HG03571 (cell line): ENCODE data around the gene MAPK14.
"Not testable (repeated sequence)": the region's sequence is repeated elsewhere in the genome, so short reads cannot be mapped to it uniquely, and the experiment has no call there.

Source experiments
- ATAC-seq: cut with Tn5 transposase; IDR thresholded peaks from one replicate; pipeline ENCODE4 v1.9.1; 2021; ENCODE audit not compliant: unreplicated experiment

Gene MAPK14

DNA sequence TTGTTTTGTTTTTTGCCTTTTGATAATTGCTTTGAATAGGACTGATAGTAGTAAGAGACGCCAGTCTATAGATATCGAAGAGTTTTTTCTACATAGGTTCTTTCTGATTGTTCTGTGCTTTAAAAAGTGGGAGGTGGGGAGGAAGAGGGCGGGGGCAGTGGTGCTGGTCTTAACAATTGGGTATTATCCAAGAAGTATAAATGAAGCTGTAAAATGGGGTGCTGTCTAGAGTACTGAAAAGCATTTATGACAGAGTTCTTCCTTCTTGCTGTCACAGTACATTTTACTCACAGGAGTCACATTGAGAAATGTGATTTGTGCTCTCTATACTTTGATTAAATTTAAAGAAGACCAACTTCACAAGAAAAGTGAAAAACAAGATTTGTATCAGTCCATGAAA is 41.0 kb downstream of the MAPK14 start:
- no peak for ATAC-seq

DNA sequence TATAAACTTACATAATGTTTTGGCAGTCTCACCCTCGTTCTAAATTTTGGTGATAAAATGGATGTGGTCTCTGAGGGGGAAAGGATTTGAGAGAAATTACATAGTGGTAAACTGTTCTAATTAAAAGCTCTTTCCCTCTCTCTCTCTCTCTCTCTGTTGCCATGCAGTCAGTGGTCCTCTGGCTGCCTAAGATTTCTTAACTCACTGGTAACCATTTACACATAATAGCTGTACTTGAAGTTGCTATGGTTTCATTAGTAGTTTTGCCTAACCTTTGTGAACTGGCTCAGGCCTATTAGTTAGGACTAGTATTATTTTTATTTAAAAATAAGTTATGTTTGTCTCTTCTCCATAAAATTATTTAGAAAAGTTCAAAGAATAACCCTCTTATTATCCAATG is 42.0 kb downstream of the MAPK14 start:
- no peak for ATAC-seq

DNA sequence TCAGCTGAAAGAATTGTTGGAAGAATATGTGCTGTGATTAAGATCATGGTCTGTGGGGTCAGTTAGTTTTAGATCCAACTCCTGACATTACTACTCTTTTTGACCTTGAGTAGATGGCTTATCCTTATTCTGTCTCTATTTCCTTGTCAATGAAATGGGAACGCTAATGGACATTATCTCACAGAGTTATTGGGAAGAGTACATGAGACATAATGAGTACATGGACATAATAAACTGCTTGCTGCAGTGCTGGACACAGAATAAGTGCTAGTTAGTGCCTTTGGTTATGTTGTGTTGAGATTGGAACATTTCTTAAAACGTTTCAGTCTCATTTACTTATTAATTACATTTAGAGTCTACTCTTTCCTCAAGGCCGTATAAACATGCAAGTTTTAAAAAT is 42.6 kb downstream of the MAPK14 start:
- ATAC-seq, result no peak

DNA sequence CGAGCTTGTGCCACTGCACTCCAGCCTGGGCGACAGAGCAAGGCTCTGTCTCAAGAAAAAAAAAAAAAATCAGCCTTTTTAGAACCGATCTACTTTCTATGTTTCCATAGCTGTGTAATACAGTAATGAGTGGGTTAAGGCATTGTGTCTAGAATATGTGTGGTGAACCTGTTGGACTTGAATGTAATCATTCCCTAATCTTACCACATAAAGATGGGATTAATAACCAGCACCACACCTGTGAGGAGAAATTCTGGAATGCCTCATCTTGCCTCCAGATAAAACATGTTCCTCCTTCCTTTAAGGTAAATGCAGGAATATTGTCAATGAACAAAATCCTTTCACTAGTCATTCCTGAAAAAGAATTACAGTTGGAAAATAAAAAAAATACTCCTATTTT is 43.7 kb downstream of the MAPK14 start:
- no peak for ATAC-seq

DNA sequence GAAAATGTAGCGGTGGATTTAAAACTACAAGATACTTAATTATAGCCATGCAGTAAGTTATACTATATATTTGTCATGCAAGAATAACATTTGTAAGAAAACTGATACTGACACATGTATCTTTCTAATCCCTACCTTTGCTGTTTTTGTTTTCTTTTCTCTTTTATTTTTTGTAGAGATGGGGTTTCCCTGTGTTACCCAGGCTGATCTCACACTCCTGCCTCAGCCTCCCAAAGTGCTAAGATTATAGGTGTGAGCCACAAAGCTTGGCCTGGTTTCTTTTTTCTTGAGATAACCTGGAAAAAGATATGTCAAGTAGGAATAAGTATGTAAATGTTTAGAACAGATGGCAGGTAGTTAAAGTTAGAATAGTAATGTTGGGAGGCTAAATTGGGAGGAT is 44.1 kb downstream of the MAPK14 start:
- ATAC-seq, result no peak

DNA sequence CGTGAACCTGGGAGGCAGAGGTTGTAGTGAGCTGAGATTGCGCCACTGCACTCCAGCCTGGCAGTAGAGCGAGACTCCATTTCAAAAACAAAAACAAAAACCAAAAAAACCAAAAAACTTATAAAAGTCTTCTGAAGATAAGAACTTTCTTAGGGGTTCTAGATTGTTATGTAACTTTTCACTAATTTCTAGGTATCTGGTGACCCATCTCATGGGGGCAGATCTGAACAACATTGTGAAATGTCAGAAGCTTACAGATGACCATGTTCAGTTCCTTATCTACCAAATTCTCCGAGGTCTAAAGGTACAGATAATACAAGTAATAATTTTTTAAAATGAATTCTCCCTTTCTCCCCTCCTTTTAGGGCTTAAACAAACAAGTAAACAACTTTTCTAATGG is 45.1 kb downstream of the MAPK14 start:
- no peak for ATAC-seq

DNA sequence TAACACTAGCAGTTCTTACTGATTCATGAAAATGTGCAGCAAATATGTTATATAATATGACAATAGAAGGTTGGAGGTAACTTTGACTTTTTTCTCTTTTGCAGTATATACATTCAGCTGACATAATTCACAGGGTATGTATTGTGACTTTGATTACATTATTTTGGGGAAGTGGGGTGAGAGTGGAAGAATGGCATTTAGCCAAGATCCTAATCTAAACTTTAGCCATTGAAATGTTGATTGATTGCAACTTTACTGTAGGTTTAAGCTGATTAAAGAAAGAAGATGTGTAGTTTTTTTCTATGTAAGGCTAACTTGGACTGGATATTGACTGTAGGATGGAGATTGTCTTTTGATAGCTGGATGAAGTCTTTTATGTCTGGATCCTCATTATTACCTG is 46.0 kb downstream of the MAPK14 start:
- ATAC-seq, result no peak

DNA sequence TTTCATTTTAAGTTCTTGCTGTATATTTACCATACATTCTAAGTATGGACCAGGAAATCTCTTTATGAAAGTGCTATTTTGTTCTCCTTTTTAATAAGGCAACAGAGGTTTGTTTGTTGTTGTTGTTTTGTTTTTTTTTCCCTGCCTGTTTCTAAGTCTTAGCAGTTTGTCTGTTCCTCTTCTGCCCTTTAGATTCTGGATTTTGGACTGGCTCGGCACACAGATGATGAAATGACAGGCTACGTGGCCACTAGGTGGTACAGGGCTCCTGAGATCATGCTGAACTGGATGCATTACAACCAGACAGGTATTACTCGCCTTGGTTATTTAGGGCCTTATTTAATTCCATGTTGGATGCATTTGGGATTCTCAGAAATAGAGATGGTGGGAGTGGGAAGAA is 48.0 kb downstream of the MAPK14 start:
- ATAC-seq, result no peak

DNA sequence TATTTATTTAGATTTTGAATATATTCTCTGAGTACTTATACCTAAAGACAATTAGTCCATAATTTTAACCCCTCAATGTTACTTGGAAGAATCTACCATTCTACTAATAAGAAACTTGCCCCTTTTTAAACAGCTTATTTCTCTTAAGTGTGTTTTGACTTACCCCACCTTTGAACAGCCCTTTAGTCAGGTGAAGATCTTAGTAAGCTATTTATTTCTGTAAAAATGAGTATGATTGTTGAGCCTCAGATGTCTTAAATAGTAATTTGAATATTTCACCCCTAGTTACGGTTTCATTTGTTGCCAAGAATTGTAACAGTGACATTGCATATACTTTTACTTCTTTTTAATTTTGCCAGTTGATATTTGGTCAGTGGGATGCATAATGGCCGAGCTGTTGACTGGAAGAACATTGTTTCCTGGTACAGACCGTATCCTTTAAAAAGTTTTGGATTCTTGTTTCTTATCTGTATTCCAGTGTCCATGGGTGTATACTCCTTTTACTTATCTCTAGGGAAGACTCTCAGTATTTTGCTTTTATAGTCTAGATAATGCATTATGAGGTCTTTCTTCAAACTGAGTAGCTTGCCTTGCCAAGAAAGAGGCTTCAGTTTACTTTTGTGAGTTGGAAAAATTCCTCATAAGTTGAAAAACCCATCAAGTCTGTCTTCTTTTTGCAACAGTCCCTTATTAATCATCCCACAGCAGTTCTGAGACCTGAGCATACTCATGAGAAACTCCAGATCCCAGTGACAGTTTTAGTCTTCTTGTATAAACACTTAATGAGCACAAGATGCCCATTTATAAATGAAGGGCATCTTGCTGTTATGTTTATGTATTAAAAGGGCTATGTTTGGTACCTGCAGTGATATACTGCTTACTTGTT is 48.8 kb downstream of the MAPK14 start:
- no peak for ATAC-seq

DNA sequence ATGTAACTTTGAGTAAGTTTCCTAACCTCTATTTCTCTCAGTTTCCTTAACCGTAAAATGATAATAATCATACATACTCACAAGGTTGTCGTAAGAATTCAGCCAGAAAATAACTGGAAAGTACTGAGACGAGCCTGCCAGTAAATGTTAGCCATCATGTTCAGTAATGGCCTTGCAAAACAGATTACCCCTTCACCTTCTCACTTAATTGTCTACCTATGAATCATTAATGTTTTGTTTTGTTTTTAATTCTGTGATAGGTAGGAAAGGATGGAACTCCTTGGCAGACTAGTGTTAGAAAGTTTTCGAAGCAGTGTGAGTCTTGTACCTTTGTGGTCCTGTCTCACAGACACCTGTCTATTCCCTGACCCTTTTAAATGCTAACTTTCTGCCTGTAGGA is 50.6 kb downstream of the MAPK14 start:
- ATAC-seq, result no peak

DNA sequence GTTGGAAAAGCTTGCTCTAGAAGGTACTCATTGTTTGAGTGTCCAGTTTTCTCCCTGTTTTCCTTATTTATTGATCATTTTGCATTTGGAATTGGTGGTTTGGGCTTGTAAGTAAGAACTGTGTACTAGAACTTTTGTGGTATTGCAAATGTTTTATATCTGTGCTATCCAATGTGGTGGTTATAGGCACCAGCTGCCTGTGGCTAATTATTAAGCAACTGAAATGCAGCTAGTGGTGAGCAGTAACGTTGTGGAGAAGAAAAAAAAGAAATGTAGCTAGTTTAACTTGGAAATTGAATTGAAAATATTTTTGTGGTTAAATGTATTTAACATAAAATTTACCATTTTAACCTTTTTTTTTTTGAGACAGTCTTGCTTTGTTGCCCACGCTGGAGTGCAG is 52.0 kb downstream of the MAPK14 start:
- no peak for ATAC-seq

DNA sequence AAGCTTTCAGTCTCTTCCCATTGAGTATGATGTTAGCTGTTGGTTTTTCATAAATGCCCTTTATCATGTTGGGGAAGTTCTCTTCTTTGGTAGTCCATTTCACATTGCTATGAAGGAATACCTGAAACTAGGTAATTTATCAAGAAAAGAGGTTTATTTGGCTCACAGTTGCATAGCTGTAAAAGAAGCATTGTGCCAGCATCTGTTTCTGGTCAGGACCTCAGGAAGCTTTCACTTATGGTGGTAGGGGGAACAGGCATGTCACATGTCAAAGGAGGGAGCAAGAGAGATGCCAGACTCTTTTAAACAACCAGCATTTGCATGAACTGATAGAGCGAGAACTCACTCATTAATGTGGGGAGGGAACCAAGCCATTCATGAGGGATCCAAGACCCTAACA is 54.7 kb downstream of the MAPK14 start:
- no peak for ATAC-seq

DNA sequence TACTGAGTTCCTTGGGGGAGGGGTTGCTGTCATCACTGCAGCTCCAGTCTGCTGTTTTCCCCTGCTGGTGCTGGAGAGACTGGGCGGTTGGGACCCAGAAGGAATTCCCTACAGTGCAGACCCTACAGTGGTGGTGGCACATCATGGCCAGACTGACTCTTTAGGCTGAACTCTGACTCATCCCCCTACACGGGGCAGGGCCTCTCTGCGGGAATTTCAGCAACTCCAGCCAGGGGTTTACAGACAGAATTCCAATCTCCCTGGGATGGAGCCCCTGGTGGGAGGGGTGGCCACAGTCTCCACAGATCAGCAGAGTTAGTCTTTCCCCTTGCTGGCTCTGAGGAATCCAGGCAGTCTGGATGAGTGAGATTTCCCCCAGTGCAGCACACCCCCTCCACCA is 55.8 kb downstream of the MAPK14 start:
- no peak for ATAC-seq

DNA sequence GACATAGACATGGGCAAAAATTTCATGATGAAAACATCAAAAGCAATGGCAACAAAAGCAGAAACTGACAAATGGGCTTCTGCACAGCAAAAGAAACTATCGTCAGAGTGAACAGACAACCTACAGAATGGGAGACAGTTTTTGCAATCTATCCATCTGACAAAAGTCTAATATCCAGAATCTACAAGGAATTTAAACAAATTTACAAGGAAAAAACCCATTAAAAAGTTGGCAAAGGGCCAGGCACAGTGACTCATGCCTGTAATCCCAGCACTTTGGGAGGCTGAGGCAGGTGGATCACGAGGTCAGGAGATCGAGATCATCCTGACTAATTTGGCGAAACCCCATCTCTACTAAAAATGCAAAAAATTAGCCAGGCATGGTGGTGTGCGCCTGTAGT is 60.6 kb downstream of the MAPK14 start:
- not testable (repeated sequence) for ATAC-seq

DNA sequence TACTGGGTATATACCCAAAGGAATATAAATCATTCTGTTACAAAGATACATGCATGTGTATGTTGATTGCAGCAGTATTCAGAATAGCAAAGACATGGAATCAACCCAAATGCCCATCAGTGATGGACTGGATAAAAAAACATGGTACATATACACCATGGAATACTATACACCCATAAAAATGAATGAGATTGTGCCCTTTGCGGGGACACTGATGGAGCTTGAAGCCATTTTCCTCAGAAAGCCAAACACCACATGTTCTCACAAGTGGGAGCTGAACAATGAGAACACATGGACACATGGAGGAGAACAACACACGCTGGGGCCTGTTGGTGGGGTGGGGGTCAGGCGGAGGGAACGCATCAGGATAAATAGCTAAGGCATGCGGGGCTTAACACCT is 61.4 kb downstream of the MAPK14 start:
- no peak for ATAC-seq

DNA sequence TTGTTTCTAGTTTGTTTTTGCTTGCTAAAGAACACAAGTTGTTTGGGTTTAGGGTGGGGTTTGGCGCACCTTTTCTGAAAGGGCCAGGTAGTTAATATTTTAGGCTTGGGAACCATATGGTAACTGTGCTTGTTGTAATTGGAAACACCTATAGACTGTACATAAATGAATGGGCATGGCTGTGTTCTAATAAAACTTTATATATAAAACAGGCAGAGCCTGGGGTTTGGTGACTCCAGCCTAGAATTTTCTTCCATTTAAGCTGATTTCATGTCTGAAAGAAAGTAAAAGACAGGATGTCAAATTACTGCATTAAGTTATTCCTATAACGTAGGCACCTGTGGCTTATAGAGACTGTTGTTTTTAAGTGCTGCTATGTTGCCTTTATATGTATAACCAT is 66.6 kb downstream of the MAPK14 start:
- ATAC-seq, result no peak

DNA sequence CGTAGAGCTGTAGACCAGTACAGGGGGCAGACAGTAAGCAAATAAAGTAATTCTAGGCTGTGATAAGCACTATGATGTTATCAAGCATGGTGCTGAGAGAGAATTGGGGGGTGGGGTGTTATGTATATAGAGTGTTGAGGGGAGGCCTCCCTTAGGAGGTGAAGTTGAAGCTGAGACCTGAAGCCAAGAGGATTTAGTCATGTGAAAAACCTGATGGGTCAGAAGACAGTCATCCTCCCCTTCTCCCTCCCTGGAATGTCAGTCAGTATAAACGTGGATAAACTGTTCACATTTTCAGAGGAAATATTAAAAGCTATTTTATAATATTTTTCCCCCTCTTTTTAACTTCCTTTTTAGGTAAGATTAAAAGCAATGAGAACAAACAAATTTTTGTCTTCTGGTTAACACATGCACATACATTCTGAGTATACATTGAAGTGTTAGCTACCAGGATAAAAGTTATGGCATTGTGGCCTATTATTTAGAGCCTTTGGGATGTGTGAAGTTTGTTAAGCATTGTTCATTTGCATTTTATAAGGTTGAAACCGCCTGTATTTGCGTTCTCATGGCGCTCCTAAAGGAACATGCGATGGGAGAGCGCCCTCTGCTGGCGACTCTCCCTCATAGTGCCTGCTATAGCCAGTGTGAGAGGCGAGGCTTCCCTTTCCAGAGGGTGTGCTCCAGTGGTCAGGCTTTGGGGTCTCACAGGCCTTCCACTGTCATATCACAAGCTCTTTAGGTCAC is 67.3 kb downstream of the MAPK14 start:
- ATAC-seq, result peak; percentile 68

DNA sequence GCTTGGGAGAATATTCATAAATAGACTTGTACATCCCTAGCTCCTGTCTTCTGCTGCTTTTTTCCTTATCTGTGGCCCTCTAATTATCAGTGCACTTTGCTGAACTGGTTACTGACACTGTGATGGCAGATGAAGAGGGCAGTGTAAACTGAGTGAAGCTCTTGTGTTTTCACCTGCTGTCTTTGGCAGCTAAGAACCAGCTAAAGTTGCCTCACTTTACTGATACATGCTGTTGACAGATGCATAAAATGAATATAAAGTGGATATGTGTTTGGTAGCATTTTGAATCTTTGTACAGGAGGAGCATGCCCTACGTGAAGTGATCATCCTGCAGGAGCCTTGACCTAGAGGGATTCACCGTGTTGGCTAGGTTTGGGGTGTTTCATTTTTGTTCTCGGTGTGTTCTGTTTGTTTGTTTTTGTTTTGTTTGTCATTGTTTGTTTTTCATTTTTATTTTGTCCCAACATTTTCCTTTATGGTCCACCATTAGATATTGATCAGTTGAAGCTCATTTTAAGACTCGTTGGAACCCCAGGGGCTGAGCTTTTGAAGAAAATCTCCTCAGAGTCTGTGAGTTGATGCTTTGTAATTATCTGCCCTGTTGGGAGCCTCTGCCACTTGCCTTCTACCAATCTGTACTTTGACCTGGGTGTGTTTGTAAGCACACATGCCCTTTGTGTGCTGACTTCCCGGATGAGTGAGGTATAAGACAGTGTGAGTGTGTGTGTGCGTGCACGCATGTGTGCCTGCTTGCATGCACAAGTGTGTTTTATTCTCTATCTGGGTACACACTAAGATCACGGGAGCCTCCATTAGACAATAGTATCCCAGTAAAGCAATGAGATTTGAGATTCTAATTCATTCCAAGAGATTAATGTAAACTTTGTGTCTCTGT is 68.1 kb downstream of the MAPK14 start:
- no peak for ATAC-seq

DNA sequence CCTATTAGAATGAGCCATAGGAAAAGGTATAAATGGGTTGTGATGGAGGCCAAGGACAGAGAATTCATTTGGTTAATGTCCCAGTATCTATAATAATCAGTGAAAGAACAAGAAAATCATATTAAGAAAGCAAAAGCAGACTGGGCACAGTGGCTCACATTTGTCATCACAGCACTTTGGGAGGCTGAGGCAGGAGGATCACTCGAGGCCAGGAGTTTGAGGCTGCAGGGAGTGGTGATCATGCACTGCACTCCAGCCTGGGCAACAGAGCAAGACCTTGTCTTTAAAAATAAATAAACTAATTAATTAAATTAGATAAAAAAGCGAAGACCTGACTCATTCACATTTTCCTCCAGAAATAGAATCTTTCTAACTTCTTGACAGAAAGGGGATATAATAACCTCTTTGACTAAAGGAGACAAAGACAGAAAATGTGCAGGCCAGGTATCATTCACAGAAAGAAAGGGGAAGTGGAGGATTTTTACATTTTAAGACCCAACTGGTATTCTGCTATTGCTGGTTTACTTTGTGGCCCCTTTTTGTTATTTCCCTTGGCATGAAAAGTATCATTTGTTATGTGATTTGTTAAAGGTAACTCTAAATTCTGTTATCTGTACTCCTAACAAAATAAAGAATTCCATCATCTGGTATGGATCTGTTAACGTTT is 70.8 kb downstream of the MAPK14 start:
- ATAC-seq, result no peak

DNA sequence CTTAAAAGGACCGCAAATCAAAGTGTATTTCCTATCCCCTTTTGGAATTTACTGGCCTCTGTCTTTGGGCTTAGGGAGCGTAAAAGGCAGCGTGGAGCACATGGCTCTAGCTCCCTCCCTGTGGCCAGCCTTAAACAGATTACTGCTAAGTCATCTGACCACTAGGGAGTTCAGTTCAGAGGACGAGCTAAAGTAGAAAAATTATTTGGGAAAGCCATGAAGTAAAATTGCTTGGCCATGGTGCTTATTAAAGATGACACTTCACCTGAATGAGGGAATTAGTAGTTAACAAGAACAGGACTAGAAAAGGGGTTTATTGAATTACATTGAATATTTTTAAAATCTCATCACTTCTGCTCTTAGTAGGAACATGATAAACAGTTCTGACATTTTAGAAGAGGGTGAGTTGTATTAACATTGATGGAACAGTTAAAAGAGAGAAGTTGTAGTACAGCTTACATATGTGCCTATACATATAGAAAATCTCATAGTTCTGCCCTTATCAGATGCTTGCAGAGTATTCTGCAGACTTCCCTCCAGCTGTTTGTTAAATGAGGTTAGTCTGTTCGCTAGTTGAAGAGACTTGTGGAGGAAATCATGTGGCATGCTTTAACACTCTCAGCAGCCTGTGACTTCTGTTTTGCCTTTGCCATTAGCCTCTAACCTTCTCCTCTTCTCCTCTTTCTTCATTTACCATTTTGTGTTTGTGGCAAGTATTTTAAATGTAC is 71.5 kb downstream of the MAPK14 start:
- no peak for ATAC-seq
